GM12878 (cell line): Measurements from ENCODE around the gene DMD. TPM values are rescaled to one million over a fixed set of nuclear protein-coding genes. Genes with fewer than 3 reads are reported as not detected.

Source experiments
- ATAC-seq: fragments of 200-7000 bp; cut with Tn5 transposase; 3 replicates; pipeline ENCODE4 v1.9.1; 2020; ENCODE audit warnings: mild to moderate bottlenecking, moderate library complexity
- BruUV-seq: library from RNA; stranded (reverse); fragments of 400-500 nt; replicated peaks from 2 replicates; lab custom pipeline; 2021; lab: Mats Ljungman, UMichigan
- CTCF ChIA-PET: fragments of 300-600 bp; sonication (Branson Sonifier 250); formaldehyde crosslinking; extraction: SDS; loops from one replicate; lab custom pipeline; 2021; ENCODE audit warnings: inconsistent platforms; lab: Yijun Ruan, JAX
- POLR2A ChIA-PET: fragments of 350-600 bp; formaldehyde crosslinking; extraction: SDS; loops from one replicate; lab custom pipeline; 2021; ENCODE audit warnings: inconsistent platforms; lab: Charles Lee
- RAD21 ChIA-PET: fragments of 300-600 bp; sonication (Branson Sonifier 250); formaldehyde crosslinking; loops from one replicate; lab custom pipeline; 2023; ENCODE audit warnings: antibody characterized with exemption; ENCODE audit not compliant: unreplicated experiment; lab: Charles Lee
- SMC1A ChIA-PET: fragments of 300-600 bp; sonication (Branson Sonifier 250); formaldehyde crosslinking; loops from one replicate; lab custom pipeline; 2023; ENCODE audit not compliant: unreplicated experiment, uncharacterized antibody; lab: Charles Lee
- DNase-seq: peaks from one replicate; pipeline ENCODE4 v3.0.0-alpha.2; 2011; ENCODE audit warnings: low read depth, low spot score
- FAIRE-seq: peaks from 3 replicates; lab custom pipeline; 2011; peaks lifted over from hg19 to GRCh38; lab: Jason Lieb, UNC
- H2AFZ ChIP-seq: 2 replicates; pipeline ENCODE4 v1.6.0; 2011; ENCODE audit warnings: low read depth, low read length, control low read depth; ENCODE audit not compliant: control insufficient read depth
- H3K27ac ChIP-seq: 2 replicates; pipeline ENCODE4 v1.5.1; 2011; ENCODE audit warnings: control low read depth; ENCODE audit not compliant: control insufficient read depth, insufficient read depth
- H3K27me3 ChIP-seq, 2 experiments: replicated peaks in 1 of 2; 2 replicates each; pipeline versions ENCODE4 v1.6.0 to v1.6.1; 2011; ENCODE audit warnings: low read length in 1 of 2; ENCODE audit not compliant: control insufficient read depth in 2 of 2, insufficient read depth in 2 of 2
- H3K36me3 ChIP-seq, 2 experiments: 2 replicates each; pipeline ENCODE4 v1.5.1; 2011; ENCODE audit warnings: low read length in 1 of 2; ENCODE audit not compliant: control insufficient read depth in 2 of 2, insufficient read depth in 2 of 2
- H3K4me1 ChIP-seq: 2 replicates; pipeline ENCODE4 v1.6.1; 2011; ENCODE audit warnings: mild to moderate bottlenecking, low read length, moderate library complexity, mixed read lengths; ENCODE audit not compliant: control insufficient read depth, insufficient read depth
- H3K4me2 ChIP-seq: 2 replicates; pipeline ENCODE4 v1.6.0; 2011; ENCODE audit warnings: control low read depth; ENCODE audit not compliant: control insufficient read depth, insufficient read depth
- H3K4me3 ChIP-seq: fragments of 200-600 bp; sonication (generic); 2 replicates; pipeline ENCODE4 v1.5.1; 2016
- H3K79me2 ChIP-seq: 2 replicates; pipeline ENCODE4 v1.6.0; 2011; ENCODE audit warnings: low read length; ENCODE audit not compliant: control insufficient read depth, insufficient read depth
- H3K9ac ChIP-seq: 2 replicates; pipeline ENCODE4 v1.8.0; 2011; ENCODE audit warnings: low read length, control low read depth, mixed read lengths; ENCODE audit not compliant: control insufficient read depth, insufficient read depth
- H3K9me3 ChIP-seq: replicated peaks from 3 replicates; pipeline ENCODE4 v1.5.1; 2011; ENCODE audit warnings: mild to moderate bottlenecking, low read length; ENCODE audit not compliant: control insufficient read depth, insufficient read depth
- H4K20me1 ChIP-seq: 2 replicates; pipeline ENCODE4 v1.6.0; 2011; ENCODE audit not compliant: control insufficient read depth, insufficient read depth
- ATF2 ChIP-seq: IDR thresholded peaks from 2 replicates; pipeline ENCODE4 v1.6.1; 2012; ENCODE audit warnings: low read length, inconsistent platforms
- CTCF ChIP-seq, 3 experiments: IDR thresholded peaks in 2 of 3; conservative IDR thresholded peaks in 1 of 3; 2 replicates each; pipeline ENCODE4 v1.5.1; 2011; ENCODE audit warnings: low read depth in 3 of 3, low read length in 3 of 3, mild to moderate bottlenecking in 3 of 3, control low read depth in 2 of 3, moderate library complexity in 2 of 3, inconsistent platforms in 1 of 3, mixed read lengths in 1 of 3; ENCODE audit not compliant: control insufficient read depth in 2 of 3, insufficient read depth in 1 of 3; ENCODE audit errors: extremely low read depth in 1 of 3
- NFYB ChIP-seq: IDR thresholded peaks from 2 replicates; pipeline ENCODE4 v1.6.1; 2011; ENCODE audit warnings: low read depth, mild to moderate bottlenecking, low read length, improper control_type of control experiment, moderate library complexity; ENCODE audit not compliant: insufficient read depth
- RAD21 ChIP-seq: IDR thresholded peaks from 2 replicates; pipeline ENCODE4 v1.6.1; 2011; ENCODE audit warnings: mild to moderate bottlenecking, low read depth, low read length, moderate library complexity; ENCODE audit not compliant: insufficient read depth
- SMC3 ChIP-seq: IDR thresholded peaks from 2 replicates; pipeline ENCODE4 v1.6.1; 2011; ENCODE audit warnings: low read length, improper control_type of control experiment, borderline replicate concordance
- WGBS: methylation state at CpG from one replicate; pipeline ENCODE4 v1.1.6; 2016; ENCODE audit warnings: low lambda C conversion rate; ENCODE audit not compliant: insufficient replicate concordance, insufficient coverage; ENCODE audit errors: missing lambda C conversion rate; 5-methylcytosine and 5-hydroxymethylcytosine counted together
- in situ Hi-C: fragments of 300-500 bp; cut with MboI; formaldehyde crosslinking; loops from 9 replicates; pipeline ENCODE4 v1.14.3; 2018; ENCODE audit warnings: mixed read lengths
- intact Hi-C: fragments of 100-400 bp; cut with micrococcal nuclease; formaldehyde crosslinking; loops from one replicate; pipeline ENCODE4 v1.14.2; 2022; ENCODE audit not compliant: unreplicated experiment
- polyA plus RNA-seq, 11 experiments: library from polyadenylated mRNA; depleted of rRNA in 4 of 11; unstranded in 6 of 11; stranded (reverse) in 5 of 11; fragments of >200 nt; fragmentation: Nextera tagmentation in 4 of 11; fragmentation: Illumina TruSeq in 1 of 11; extraction: Ambion mirVana in 4 of 11; extraction: Trizol in 1 of 11; gene quantifications; 1 replicate in 1 of 11; 2 replicates in 10 of 11; pipeline versions ENCODE4 v1.2.1 to v1.2.3, GENCODE V29; 2011 to 2016; ENCODE audit warnings: inconsistent platforms in 2 of 11, missing spikeins in 2 of 11, low read depth in 1 of 11
- total RNA-seq, 4 experiments: library from RNA; depleted of rRNA in 3 of 4; stranded (reverse); fragments of >200 nt in 3 of 4; fragmentation: Illumina TruSeq in 1 of 4; extraction: Trizol in 1 of 4; gene quantifications; 2 replicates each; pipeline versions ENCODE4 v1.2.1 to v1.2.3, GENCODE V29; 2013 to 2021

The DMD gene
- total and polyA plus RNA-seq, 10 of the 15 experiments (the other 5 are each of a cell fraction or from before 2014, with no cell fraction given): 1.4 to 24.3 (median 4.3) TPM

GRCh38 chrX:31661280-31661810, 1550.0 kb downstream of the DMD start:
- in situ Hi-C loops: no loop called here
- Histone ChIP-seq H3K4me3 (no peak overlapping the region), H3K4me2 (no peak overlapping the region), H3K9ac (no peak overlapping the region), H3K9me3 (no peaks in the 10 kb centered on the region), H3K36me3 (no peaks in the 10 kb centered on the region), H3K79me2 (no peaks in the 10 kb centered on the region), H3K27me3 (no peaks in the 10 kb centered on the region), H3K4me1 (no peaks in the 10 kb centered on the region), H2AFZ (no peak overlapping the region)
- FAIRE-seq (no peak), ATAC-seq (no peak)
- intact Hi-C loops: no loop called here
- POLR2A ChIA-PET: no interaction called here
- CTCF ChIA-PET: interaction anchor here (0.7 to 6.2 kb wide), 3 partner anchors 448 to 711 kb away, joined by 3 to 137 read pairs (median 8); no protein-coding TSS in a partner anchor
- BruUV-seq: no TSS peak
- TF ChIP-seq ATF2: no peak
- TF ChIP-seq, all 136 proteins: peak for 0
- WGBS: 44% methylated on average over 2 of the region's 2 CpGs
- Histone ChIP-seq H3K27ac (no peak overlapping the region), H4K20me1 (no peaks in the 10 kb centered on the region)
- ChIA-PET SMC1A (interaction anchor here (0.6 to 11.3 kb wide), 3 partner anchors 9 to 622 kb away, joined by 4 to 147 read pairs (median 4); no protein-coding TSS in a partner anchor), RAD21 (no interaction called here)
- no peak for DNase-seq

GRCh38 chrX:31658360-31658759, 1553.0 kb downstream of the DMD start:
- no peaks in the 10 kb centered on the region for H3K79me2 ChIP-seq
- intact Hi-C loops (loop anchor here (1.0 to 10.0 kb wide), 5 partner anchors 214 to 921 kb away; no protein-coding TSS in a partner anchor), in situ Hi-C loops (loop anchor here (5.0 to 10.0 kb wide), 3 partner anchors 454 to 924 kb away; no protein-coding TSS in a partner anchor)
- H3K36me3 ChIP-seq: no peaks in the 10 kb centered on the region
- no peaks in the 10 kb centered on the region for H3K4me1 ChIP-seq
- H3K27me3 ChIP-seq: no peaks in the 10 kb centered on the region
- peak; percentile 46; the same call in 1 of the 2 replicates for TF ChIP-seq SMC3
- TF ChIP-seq CTCF (IDR thresholded peaks at IDR 0.05 in 2 of 3, conservative IDR thresholded peaks at IDR 0.05 in 1 of 3; ENCODE audit: control insufficient read depth in 2 of 3, extremely low read depth in 1 of 3, insufficient read depth in 1 of 3, low read depth in 3 of 3, low read length in 3 of 3): peak; percentile 24 to 61 (median 40); a peak in 4 of 6 replicates
- TF ChIP-seq NFYB: no peak
- peak; percentile 64 for TF ChIP-seq RAD21
- TF ChIP-seq, all 136 proteins: peak for 3
- CTCF ChIA-PET: interaction anchor here (0.8 to 6.2 kb wide), 13 partner anchors 8 to 923 kb away, joined by 3 to 137 read pairs (median 8); no protein-coding TSS in a partner anchor
- Histone ChIP-seq H3K4me3 (no peak overlapping the region), H4K20me1 (no peaks in the 10 kb centered on the region), H2AFZ (no peak overlapping the region), H3K4me2 (no peak overlapping the region), H3K9ac (no peak overlapping the region), H3K27ac (no peak overlapping the region), H3K9me3 (no peaks in the 10 kb centered on the region)
- FAIRE-seq: no peak
- POLR2A ChIA-PET: no interaction called here
- 0% methylated on average over 4 of the region's 4 CpGs for WGBS
- RAD21 ChIA-PET: interaction anchor here (2.5 to 3.5 kb wide), 3 partner anchors 365 to 620 kb away, joined by 13 to 57 read pairs (median 24); no protein-coding TSS in a partner anchor
- peak; percentile 65 for ATAC-seq
- SMC1A ChIA-PET: interaction anchor here (0.7 to 11.3 kb wide), 8 partner anchors 12 to 923 kb away, joined by 3 to 147 read pairs (median 6); no protein-coding TSS in a partner anchor
- no peak for DNase-seq
- no TSS peak for BruUV-seq
